ENCODE data around the gene CCDC197.

CCDC197 gene

GRCh38 chr14:94004015-94004414 lies 6.9 kb downstream of the CCDC197 start:
- H3K27ac ChIP-seq, result no peak overlapping the region
- H3K4me2 ChIP-seq, result no peak overlapping the region
- H3K4me3 ChIP-seq, result no peak overlapping the region
- no peak overlapping the region for H3K9ac ChIP-seq
- TF ChIP-seq Cebpa-rat (IDR thresholded peaks at IDR 0.05), result no peak
- H4K20me1 ChIP-seq, result no peaks in the 10 kb centered on the region; a peak in 3 of 22 replicates
- no peaks in the 10 kb centered on the region for H3K36me3 ChIP-seq
- H3K9me3 ChIP-seq (replicated peaks in 1 of 11), result no peaks in the 10 kb centered on the region
- no peaks in the 10 kb centered on the region for H3K27me3 ChIP-seq
- peaks cover 0 to 9% (median 6%) of the 10 kb centered on the region in 10 experiments; a peak in 13 of 20 replicates for H3K4me1 ChIP-seq

GRCh38 chr14:94005324-94006073 lies 8.4 kb downstream of the CCDC197 start:
- Histone ChIP-seq H3K27me3 (no peaks in the 10 kb centered on the region), H4K20me1 (no peaks in the 10 kb centered on the region; a peak in 2 of 22 replicates), H3K27ac (no peak overlapping the region), H3K36me3 (no peaks in the 10 kb centered on the region), H3K9ac (no peak overlapping the region), H3K4me2 (no peak overlapping the region), H3K4me3 (no peak overlapping the region), H3K9me3 (replicated peaks in 1 of 11) (no peaks in the 10 kb centered on the region), H3K4me1 (peaks cover 7 to 24% (median 20%) of the 10 kb centered on the region in 10 experiments; a peak in 16 of 20 replicates)
- TF ChIP-seq Cebpa-rat (IDR thresholded peaks at IDR 0.05), result no peak

GRCh38 chr14:94008234-94008633 lies 11.1 kb downstream of the CCDC197 start:
- no peak overlapping the region for H3K27ac ChIP-seq
- TF ChIP-seq Cebpa-rat (IDR thresholded peaks at IDR 0.05), result no peak
- H3K4me1 ChIP-seq, result peaks cover 16 to 38% (median 34%) of the 10 kb centered on the region in 10 experiments
- H3K9ac ChIP-seq, result no peak overlapping the region
- no peaks in the 10 kb centered on the region for H3K9me3 ChIP-seq (replicated peaks in 1 of 11)
- no peaks in the 10 kb centered on the region for H3K27me3 ChIP-seq
- no peaks in the 10 kb centered on the region for H3K36me3 ChIP-seq
- H4K20me1 ChIP-seq, result no peaks in the 10 kb centered on the region; a peak in 1 of 22 replicates
- no peak overlapping the region for H3K4me2 ChIP-seq
- no peak overlapping the region for H3K4me3 ChIP-seq

- peak overlapping the region in 1 of 11 experiments; percentile 16; a peak in 1 of 22 replicates for H3K9ac ChIP-seq
- H3K4me2 ChIP-seq, result peak overlapping the region in 10 of 11 experiments; percentile 11 to 84 (median 72); a peak in 17 of 22 replicates
- no peak overlapping the region for H3K27ac ChIP-seq
These were observed 12.7 kb downstream of the CCDC197 start for GRCh38 chr14:94009767-94010166.

GRCh38 chr14:94010625-94011024 lies 13.5 kb downstream of the CCDC197 start:
- Histone ChIP-seq H3K4me3 (no peak overlapping the region), H3K9ac (no peak overlapping the region), H3K4me1 (peaks cover 16 to 38% (median 34%) of the 10 kb centered on the region in 10 experiments), H3K36me3 (no peaks in the 10 kb centered on the region), H3K9me3 (replicated peaks in 1 of 11) (no peaks in the 10 kb centered on the region), H4K20me1 (no peaks in the 10 kb centered on the region), H3K27me3 (no peaks in the 10 kb centered on the region), H3K4me2 (peak overlapping the region in 9 of 11 experiments; percentile 71 to 84 (median 75); a peak in 17 of 22 replicates), H3K27ac (no peak overlapping the region)
- no peak for TF ChIP-seq Cebpa-rat (IDR thresholded peaks at IDR 0.05)

More at GRCh38 chr14:94009767-94010166, 12.7 kb downstream of the CCDC197 start:
- no peaks in the 10 kb centered on the region for H4K20me1 ChIP-seq
- H3K36me3 ChIP-seq, result no peaks in the 10 kb centered on the region
- no peaks in the 10 kb centered on the region for H3K9me3 ChIP-seq (replicated peaks in 1 of 11)
- H3K27me3 ChIP-seq, result no peaks in the 10 kb centered on the region
- H3K4me1 ChIP-seq, result peaks cover 16 to 38% (median 34%) of the 10 kb centered on the region in 10 experiments
- TF ChIP-seq Cebpa-rat (IDR thresholded peaks at IDR 0.05), result no peak
- no peak overlapping the region for H3K4me3 ChIP-seq

- H3K27ac ChIP-seq, result peak overlapping the region in 7 of 11 experiments; percentile 1 to 57 (median 32); a peak in 7 of 22 replicates
- H3K36me3 ChIP-seq, result no peaks in the 10 kb centered on the region
- H3K27me3 ChIP-seq, result no peaks in the 10 kb centered on the region
- no peaks in the 10 kb centered on the region for H3K9me3 ChIP-seq (replicated peaks in 1 of 11)
- H3K4me2 ChIP-seq, result peak overlapping the region; percentile 67 to 84 (median 75)
- H3K4me3 ChIP-seq, result no peak overlapping the region; a peak in 1 of 20 replicates
- no peaks in the 10 kb centered on the region for H4K20me1 ChIP-seq
- no peak for TF ChIP-seq Cebpa-rat (IDR thresholded peaks at IDR 0.05)
- peak overlapping the region in 3 of 11 experiments; percentile 4 to 29 (median 16); a peak in 2 of 22 replicates for H3K9ac ChIP-seq
- peaks cover 16 to 38% (median 34%) of the 10 kb centered on the region in 10 experiments for H3K4me1 ChIP-seq
These were observed 14.7 kb downstream of the CCDC197 start for GRCh38 chr14:94011795-94012194.

GRCh38 chr14:94014382-94014781 lies 17.3 kb downstream of the CCDC197 start:
- Histone ChIP-seq H3K4me2 (no peak overlapping the region), H3K27ac (no peak overlapping the region), H4K20me1 (no peaks in the 10 kb centered on the region), H3K27me3 (no peaks in the 10 kb centered on the region), H3K4me3 (no peak overlapping the region), H3K9me3 (replicated peaks in 1 of 11) (no peaks in the 10 kb centered on the region), H3K9ac (no peak overlapping the region), H3K4me1 (peaks cover 16 to 33% (median 31%) of the 10 kb centered on the region in 10 experiments), H3K36me3 (no peaks in the 10 kb centered on the region)
- no peak for TF ChIP-seq Cebpa-rat (IDR thresholded peaks at IDR 0.05)

GRCh38 chr14:94015223-94015622 lies 18.1 kb downstream of the CCDC197 start:
- Histone ChIP-seq H3K4me3 (no peak overlapping the region), H3K9me3 (replicated peaks in 1 of 11) (no peaks in the 10 kb centered on the region), H3K4me1 (peaks cover 10 to 25% (median 23%) of the 10 kb centered on the region in 10 experiments), H3K27me3 (no peaks in the 10 kb centered on the region), H3K27ac (no peak overlapping the region), H3K36me3 (no peaks in the 10 kb centered on the region), H3K9ac (no peak overlapping the region), H4K20me1 (no peaks in the 10 kb centered on the region), H3K4me2 (no peak overlapping the region)
- no peak for TF ChIP-seq Cebpa-rat (IDR thresholded peaks at IDR 0.05)

- Histone ChIP-seq H4K20me1 (peaks cover 0 to 8% (median 0%) of the 10 kb centered on the region in 11 experiments; a peak in 1 of 22 replicates), H3K27ac (no peak overlapping the region), H3K4me1 (peaks cover 14 to 21% (median 16%) of the 10 kb centered on the region in 10 experiments), H3K9me3 (replicated peaks in 1 of 11) (no peaks in the 10 kb centered on the region), H3K36me3 (no peaks in the 10 kb centered on the region), H3K9ac (no peak overlapping the region), H3K4me2 (no peak overlapping the region), H3K27me3 (no peaks in the 10 kb centered on the region), H3K4me3 (no peak overlapping the region)
- TF ChIP-seq Cebpa-rat (IDR thresholded peaks at IDR 0.05), result no peak
These were observed 19.4 kb downstream of the CCDC197 start for GRCh38 chr14:94016446-94016976.
